HG03442 (cell line): ENCODE measurements around the gene LRRC47.

Experiments used
- ATAC-seq: cut with Tn5 transposase; IDR thresholded peaks from one replicate; pipeline ENCODE4 v1.9.1; 2021; ENCODE audit warnings: mild to moderate bottlenecking, moderate library complexity; ENCODE audit not compliant: unreplicated experiment

The LRRC47 gene

DNA sequence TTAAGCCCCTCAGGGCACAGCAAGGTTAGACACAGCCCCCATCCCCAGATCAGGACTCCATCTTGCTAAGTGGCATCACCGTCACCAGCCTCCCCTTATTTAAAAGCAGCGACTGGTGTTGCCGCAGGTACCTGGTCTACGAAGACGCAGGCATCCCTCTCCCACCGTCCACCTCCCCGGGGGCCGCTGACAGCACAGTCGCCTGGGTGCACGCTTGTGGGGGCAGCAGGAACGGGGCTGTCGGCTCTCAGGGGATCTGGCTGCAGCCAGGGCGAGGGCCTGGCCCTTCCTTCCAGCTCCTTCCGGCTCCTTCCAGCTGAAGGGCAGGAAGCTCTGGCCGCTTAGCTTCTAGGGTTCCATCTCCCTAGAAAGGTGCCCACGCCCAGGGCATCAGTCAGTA is 61.7 kb downstream of the LRRC47 start:
- ATAC-seq = no peak

- ATAC-seq = no peak
These were observed 62.3 kb downstream of the LRRC47 start for GRCh38 chr1:3733883-3734589.

- ATAC-seq = no peak
These were observed 63.0 kb downstream of the LRRC47 start for GRCh38 chr1:3733094-3733882.

DNA sequence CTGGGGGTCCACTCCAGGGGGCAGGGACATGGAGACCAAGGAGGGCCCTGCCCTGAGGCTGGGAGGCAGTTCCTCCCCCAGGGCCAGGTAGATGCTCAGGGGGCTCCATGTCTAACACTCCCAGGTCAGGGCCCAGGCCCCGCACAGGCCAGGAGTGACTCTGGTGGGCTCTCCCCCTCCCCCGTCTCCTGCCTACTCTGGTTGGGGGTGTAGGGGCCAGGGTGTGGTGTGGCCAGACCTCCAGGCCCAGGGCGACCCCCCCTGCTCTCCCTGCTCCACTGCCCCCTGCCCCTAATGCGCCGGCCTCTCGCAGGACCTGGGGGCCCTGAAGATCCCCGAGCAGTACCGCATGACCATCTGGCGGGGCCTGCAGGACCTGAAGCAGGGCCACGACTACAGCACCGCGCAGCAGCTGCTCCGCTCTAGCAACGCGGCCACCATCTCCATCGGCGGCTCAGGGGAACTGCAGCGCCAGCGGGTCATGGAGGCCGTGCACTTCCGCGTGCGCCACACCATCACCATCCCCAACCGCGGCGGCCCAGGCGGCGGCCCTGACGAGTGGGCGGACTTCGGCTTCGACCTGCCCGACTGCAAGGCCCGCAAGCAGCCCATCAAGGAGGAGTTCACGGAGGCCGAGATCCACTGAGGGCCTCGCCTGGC is 63.7 kb downstream of the LRRC47 start:
- no peak for ATAC-seq

- ATAC-seq = no peak
These were observed 64.5 kb downstream of the LRRC47 start for GRCh38 chr1:3731583-3732433.

DNA sequence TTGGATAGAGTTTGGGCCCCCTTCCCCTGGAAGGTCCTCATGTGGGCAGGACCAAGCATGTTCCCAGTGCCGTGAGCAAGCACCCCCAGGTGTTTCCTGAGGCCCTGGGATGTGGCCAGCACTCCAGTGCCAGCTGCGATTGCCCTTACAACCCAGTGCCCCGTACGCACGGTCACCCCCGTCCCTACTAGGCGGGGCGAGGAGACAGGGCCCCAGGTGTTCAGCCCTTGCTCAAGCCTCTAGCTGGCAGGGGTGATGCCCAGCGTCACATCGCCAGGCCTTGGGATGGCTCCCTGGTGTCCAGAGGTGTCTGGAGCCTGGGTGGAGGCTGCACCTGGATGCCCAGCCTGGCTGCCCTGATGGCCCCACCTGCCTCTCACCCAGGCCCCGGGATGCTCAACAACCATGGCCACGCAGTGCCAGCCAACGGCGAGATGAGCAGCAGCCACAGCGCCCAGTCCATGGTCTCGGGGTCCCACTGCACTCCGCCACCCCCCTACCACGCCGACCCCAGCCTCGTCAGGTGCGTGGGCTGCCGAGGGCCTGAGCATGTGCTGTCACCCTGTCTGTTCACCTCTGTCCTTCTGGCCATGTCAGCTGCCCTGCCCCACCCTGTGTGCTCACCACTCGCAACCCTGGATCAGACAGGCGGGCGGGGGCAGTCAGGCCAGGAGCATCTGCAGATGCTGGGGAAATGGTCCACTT is 65.6 kb downstream of the LRRC47 start:
- ATAC-seq = no peak

- no peak for ATAC-seq
These were observed 66.4 kb downstream of the LRRC47 start for GRCh38 chr1:3729594-3730542.
